ENCODE results near the gene STAM. TPM values are rescaled to one million over a fixed set of nuclear protein-coding genes. Genes with fewer than 3 reads are reported as not detected.

The STAM gene
- total RNA-seq, 2 experiments from 2014 or later = 52.4 to 53.3 TPM

- ATAC-seq (ENCODE audit: poor library complexity) = no peak
- intact Hi-C loops (cut with DNase I, micrococcal nuclease) = loop anchor here (2.0 to 10.0 kb wide), 4 partner anchors 311 to 631 kb away; no protein-coding TSS in a partner anchor
- no peak overlapping the region for H3K27ac Mint-ChIP-seq
- no peaks in the 10 kb centered on the region for H3K4me1 Mint-ChIP-seq (ENCODE audit: low read depth)
- no peak for DNase-seq
- no peaks in the 10 kb centered on the region for H3K9me3 ChIP-seq (ENCODE audit: control insufficient read depth in 1 of 2, insufficient read depth in 1 of 2, low read length in 2 of 2)
- H3K4me3 ChIP-seq (ENCODE audit: low read length) = no peak overlapping the region
- no peaks in the 10 kb centered on the region for H3K36me3 Mint-ChIP-seq (ENCODE audit: low read depth)
- no peak overlapping the region for H3K4me3 Mint-ChIP-seq
- peaks cover 2% of the 10 kb centered on the region for H3K4me1 ChIP-seq (ENCODE audit: insufficient read depth, low read length)
- no peak for TF ChIP-seq CTCF (IDR thresholded peaks at IDR 0.05)
- H3K27me3 Mint-ChIP-seq = no peaks in the 10 kb centered on the region
- POLR2A ChIA-PET = no interaction called here
- H3K27ac ChIP-seq (ENCODE audit: low read depth in 1 of 2, low read length in 2 of 2) = no peak overlapping the region
- no peaks in the 10 kb centered on the region for H3K9me3 Mint-ChIP-seq
- no peaks in the 10 kb centered on the region for H3K27me3 ChIP-seq (ENCODE audit: control insufficient read depth in 1 of 2, insufficient read depth in 2 of 2, low read length in 2 of 2)
- H3K36me3 ChIP-seq (ENCODE audit: insufficient read depth, low read length) = no peaks in the 10 kb centered on the region
- CTCF ChIA-PET = no interaction called here
Measured at GRCh38 chr10:17605936-17606335, 38.0 kb upstream of the STAM start.

GRCh38 chr10:17606547-17607040, 37.4 kb upstream of the STAM start:
- H3K27ac ChIP-seq (ENCODE audit: low read depth in 1 of 2, low read length in 2 of 2) = no peak overlapping the region
- no peak for ATAC-seq (ENCODE audit: poor library complexity)
- H3K36me3 Mint-ChIP-seq (ENCODE audit: low read depth) = no peaks in the 10 kb centered on the region
- no peaks in the 10 kb centered on the region for H3K36me3 ChIP-seq (ENCODE audit: insufficient read depth, low read length)
- H3K4me3 Mint-ChIP-seq = no peak overlapping the region
- H3K27me3 Mint-ChIP-seq = no peaks in the 10 kb centered on the region
- CTCF ChIA-PET = no interaction called here
- no peak overlapping the region for H3K4me3 ChIP-seq (ENCODE audit: low read length)
- no peaks in the 10 kb centered on the region for H3K4me1 Mint-ChIP-seq (ENCODE audit: low read depth)
- H3K27ac Mint-ChIP-seq = no peak overlapping the region
- H3K9me3 ChIP-seq (ENCODE audit: control insufficient read depth in 1 of 2, insufficient read depth in 1 of 2, low read length in 2 of 2) = no peaks in the 10 kb centered on the region
- no peak for TF ChIP-seq CTCF (IDR thresholded peaks at IDR 0.05)
- H3K9me3 Mint-ChIP-seq = no peaks in the 10 kb centered on the region
- H3K4me1 ChIP-seq (ENCODE audit: insufficient read depth, low read length) = peaks cover 2% of the 10 kb centered on the region
- no peaks in the 10 kb centered on the region for H3K27me3 ChIP-seq (ENCODE audit: control insufficient read depth in 1 of 2, insufficient read depth in 2 of 2, low read length in 2 of 2)
- no peak for DNase-seq
- intact Hi-C loops (cut with DNase I, micrococcal nuclease) = loop anchor here (1.0 to 10.0 kb wide), 7 partner anchors 135 to 631 kb away; no protein-coding TSS in a partner anchor
- POLR2A ChIA-PET = no interaction called here

- Histone ChIP-seq H3K27me3 (ENCODE audit: control insufficient read depth in 1 of 2, insufficient read depth in 2 of 2, low read length in 2 of 2) (no peaks in the 10 kb centered on the region), H3K36me3 (ENCODE audit: insufficient read depth, low read length) (no peaks in the 10 kb centered on the region), H3K9me3 (ENCODE audit: control insufficient read depth in 1 of 2, insufficient read depth in 1 of 2, low read length in 2 of 2) (no peaks in the 10 kb centered on the region), H3K4me1 (ENCODE audit: insufficient read depth, low read length) (peaks cover 2% of the 10 kb centered on the region), H3K27ac (ENCODE audit: low read depth in 1 of 2, low read length in 2 of 2) (no peak overlapping the region), H3K4me3 (ENCODE audit: low read length) (no peak overlapping the region)
- ChIA-PET POLR2A (no interaction called here), CTCF (no interaction called here)
- Mint-ChIP-seq H3K4me1 (ENCODE audit: low read depth) (no peaks in the 10 kb centered on the region), H3K4me3 (no peak overlapping the region), H3K27ac (no peak overlapping the region), H3K36me3 (ENCODE audit: low read depth) (no peaks in the 10 kb centered on the region), H3K9me3 (no peaks in the 10 kb centered on the region), H3K27me3 (no peaks in the 10 kb centered on the region)
- intact Hi-C loops (cut with DNase I, micrococcal nuclease) = loop anchor here (1.0 to 10.0 kb wide), 7 partner anchors 134 to 630 kb away; no protein-coding TSS in a partner anchor
- DNase-seq (no peak), ATAC-seq (ENCODE audit: poor library complexity) (no peak)
- no peak for TF ChIP-seq CTCF (IDR thresholded peaks at IDR 0.05)
Measured at GRCh38 chr10:17607060-17607459, 36.9 kb upstream of the STAM start.
